ENCODE measurements around the gene GLRX5. TPM values are rescaled to one million over a fixed set of nuclear protein-coding genes. Genes with fewer than 3 reads are reported as not detected.

The GLRX5 gene
- total RNA-seq, 2 experiments from 2014 or later, result 36.4 to 48.5 TPM

DNA sequence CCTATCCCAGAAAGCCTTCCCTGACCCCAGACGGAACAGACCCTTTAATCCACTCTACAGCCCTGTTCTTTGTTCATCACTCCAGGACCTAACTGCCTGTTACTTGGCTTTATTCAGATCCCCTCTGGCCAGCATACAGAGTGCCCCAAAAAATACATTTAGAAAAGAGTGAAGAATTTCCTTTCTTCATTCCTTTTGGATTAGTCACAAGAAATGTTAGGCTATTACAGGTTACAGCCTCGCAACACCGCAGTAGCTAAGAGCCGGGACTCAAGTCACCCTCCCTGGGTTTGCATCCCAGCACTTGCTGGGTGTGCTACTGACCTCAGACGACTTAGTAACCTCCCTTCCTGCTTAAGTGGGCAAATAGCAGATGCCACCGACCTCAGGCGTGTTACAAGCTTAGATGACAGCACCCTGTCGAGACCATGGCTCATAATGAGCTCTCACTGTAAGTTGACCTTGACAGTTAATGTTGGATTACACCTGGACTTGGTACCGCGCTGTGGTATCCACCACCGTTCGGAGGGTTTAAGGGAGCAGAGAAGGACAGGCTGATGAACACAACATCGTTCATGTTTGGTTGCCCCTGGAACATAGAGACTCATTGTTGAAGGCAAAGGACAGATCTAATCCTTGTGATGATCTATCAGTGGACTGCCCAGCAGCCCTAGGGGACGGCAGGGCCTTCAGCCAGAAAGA, 12.9 kb downstream of the GLRX5 start:
- CTCF ChIA-PET, result interaction anchor here (1.5 to 1.6 kb wide), 3 partner anchors 9 to 12 kb away, joined by 3 to 5 read pairs (median 3); no protein-coding TSS in a partner anchor
- Mint-ChIP-seq H3K27ac (no peak overlapping the region), H3K9me3 (ENCODE audit: low read depth) (no peaks in the 10 kb centered on the region)

GRCh38 chr14:95548328-95548929, 13.6 kb downstream of the GLRX5 start:
- Mint-ChIP-seq H3K27ac (no peak overlapping the region), H3K4me1 (no peaks in the 10 kb centered on the region), H3K4me3 (no peak overlapping the region), H3K36me3 (peaks cover 3% of the 10 kb centered on the region), H3K9me3 (ENCODE audit: low read depth) (no peaks in the 10 kb centered on the region), H3K27me3 (no peaks in the 10 kb centered on the region)
- DNase-seq (no peak), ATAC-seq (no peak)
- CTCF ChIA-PET, result interaction anchor here (1.5 to 1.6 kb wide), 2 partner anchors 9 to 11 kb away, joined by 3 read pairs; no protein-coding TSS in a partner anchor

More for the DNA sequence above, 12.9 kb downstream of the GLRX5 start:
- DNase-seq (no peak), ATAC-seq (no peak)
- H3K4me1 Mint-ChIP-seq, result no peaks in the 10 kb centered on the region
- no peak overlapping the region for H3K4me3 Mint-ChIP-seq
- peaks cover 3% of the 10 kb centered on the region for H3K36me3 Mint-ChIP-seq
- no peaks in the 10 kb centered on the region for H3K27me3 Mint-ChIP-seq

GRCh38 chr14:95549656-95550585, 15.1 kb downstream of the GLRX5 start:
- no peaks in the 10 kb centered on the region for H3K27me3 Mint-ChIP-seq
- no peak for ATAC-seq
- no peaks in the 10 kb centered on the region for H3K4me1 Mint-ChIP-seq
- DNase-seq, result no peak
- CTCF ChIA-PET, result no interaction called here
- H3K9me3 Mint-ChIP-seq (ENCODE audit: low read depth), result no peaks in the 10 kb centered on the region
- no peak overlapping the region for H3K4me3 Mint-ChIP-seq
- H3K36me3 Mint-ChIP-seq, result no peaks in the 10 kb centered on the region
- H3K27ac Mint-ChIP-seq, result no peak overlapping the region

DNA sequence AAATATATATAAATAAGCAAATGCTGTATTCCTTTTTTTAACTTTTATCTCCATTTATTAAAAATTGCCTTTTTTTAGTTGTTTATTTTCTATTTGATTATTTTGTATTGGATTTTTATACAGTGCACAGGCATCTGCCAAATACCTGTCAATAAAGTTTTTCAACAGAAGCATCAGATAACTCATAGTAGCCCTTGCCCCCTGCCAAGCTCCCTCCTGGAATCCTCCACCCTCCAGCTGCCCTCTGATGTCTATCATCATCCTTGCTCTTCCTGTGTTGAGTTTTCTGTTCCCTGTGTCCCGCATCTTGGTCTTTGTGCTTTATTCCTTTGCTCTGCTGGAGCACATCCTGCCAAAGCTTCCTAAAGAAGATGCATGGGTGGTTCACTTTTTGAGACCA, 16.6 kb downstream of the GLRX5 start:
- no peaks in the 10 kb centered on the region for H3K4me1 Mint-ChIP-seq
- H3K27ac Mint-ChIP-seq, result no peak overlapping the region
- CTCF ChIA-PET, result no interaction called here
- H3K27me3 Mint-ChIP-seq, result no peaks in the 10 kb centered on the region
- no peak for ATAC-seq
- no peaks in the 10 kb centered on the region for H3K9me3 Mint-ChIP-seq (ENCODE audit: low read depth)
- no peaks in the 10 kb centered on the region for H3K36me3 Mint-ChIP-seq
- DNase-seq, result no peak
- H3K4me3 Mint-ChIP-seq, result no peak overlapping the region

DNA sequence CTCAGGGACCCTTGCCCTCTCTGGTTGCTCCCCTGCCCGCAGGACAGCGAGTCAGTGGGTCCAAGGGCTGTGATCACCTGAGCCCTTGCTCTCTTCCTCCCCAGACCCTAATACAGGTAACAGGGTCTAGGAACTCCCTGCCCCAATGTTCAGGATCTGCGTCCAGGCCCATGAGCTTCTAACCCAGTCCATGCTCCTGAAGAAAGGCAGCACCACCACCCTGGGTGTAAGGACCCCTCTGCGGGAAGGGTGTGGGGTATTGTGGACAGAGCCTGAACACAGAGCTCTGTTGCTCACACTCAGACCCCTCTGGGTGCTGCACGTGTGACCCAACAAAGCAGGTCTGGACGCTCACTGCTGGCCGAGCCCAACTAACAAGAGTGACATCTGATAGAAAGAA, 18.3 kb downstream of the GLRX5 start:
- CTCF ChIA-PET, result no interaction called here
- Mint-ChIP-seq H3K27ac (no peak overlapping the region), H3K9me3 (ENCODE audit: low read depth) (no peaks in the 10 kb centered on the region), H3K4me3 (no peak overlapping the region), H3K27me3 (no peaks in the 10 kb centered on the region), H3K4me1 (no peaks in the 10 kb centered on the region), H3K36me3 (no peaks in the 10 kb centered on the region)
- no peak for ATAC-seq
- DNase-seq, result no peak

- no peak for DNase-seq
- Mint-ChIP-seq H3K9me3 (ENCODE audit: low read depth) (no peaks in the 10 kb centered on the region), H3K27ac (no peak overlapping the region), H3K4me1 (no peaks in the 10 kb centered on the region), H3K36me3 (no peaks in the 10 kb centered on the region), H3K4me3 (no peak overlapping the region), H3K27me3 (no peaks in the 10 kb centered on the region)
- no peak for ATAC-seq
- CTCF ChIA-PET, result no interaction called here
Observed at GRCh38 chr14:95555053-95555452, 20.2 kb downstream of the GLRX5 start.

DNA sequence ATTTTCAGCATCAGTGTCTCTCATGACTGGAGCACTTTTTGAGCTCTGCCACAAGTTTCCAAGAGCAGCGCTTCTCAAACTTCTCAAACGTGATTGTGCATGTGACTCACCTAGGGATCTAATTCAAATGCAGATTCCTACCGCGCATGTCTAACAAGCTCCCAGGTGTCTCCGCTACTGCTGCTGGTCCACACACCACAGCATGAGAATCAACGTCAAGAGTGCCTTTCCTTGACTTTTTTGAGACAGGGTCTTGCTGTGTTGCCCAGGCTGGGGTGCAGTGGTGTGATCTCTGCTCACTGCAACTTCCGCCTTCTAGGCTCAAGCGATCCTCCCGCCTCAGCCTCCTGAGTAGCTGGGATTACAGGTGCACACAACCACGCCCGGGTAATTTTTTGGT, 22.4 kb downstream of the GLRX5 start:
- ATAC-seq (no peak), DNase-seq (no peak)
- no peaks in the 10 kb centered on the region for H3K9me3 Mint-ChIP-seq (ENCODE audit: low read depth)
- CTCF ChIA-PET, result interaction anchor here (0.8 to 1.0 kb wide), 2 partner anchors 10 to 23 kb away, joined by 3 read pairs; partner anchors contain the start of gene GLRX5
- peaks cover 7% of the 10 kb centered on the region for H3K27me3 Mint-ChIP-seq
- H3K36me3 Mint-ChIP-seq, result no peaks in the 10 kb centered on the region
- no peak overlapping the region for H3K4me3 Mint-ChIP-seq
- H3K27ac Mint-ChIP-seq, result no peak overlapping the region
- H3K4me1 Mint-ChIP-seq, result peaks cover 3% of the 10 kb centered on the region

DNA sequence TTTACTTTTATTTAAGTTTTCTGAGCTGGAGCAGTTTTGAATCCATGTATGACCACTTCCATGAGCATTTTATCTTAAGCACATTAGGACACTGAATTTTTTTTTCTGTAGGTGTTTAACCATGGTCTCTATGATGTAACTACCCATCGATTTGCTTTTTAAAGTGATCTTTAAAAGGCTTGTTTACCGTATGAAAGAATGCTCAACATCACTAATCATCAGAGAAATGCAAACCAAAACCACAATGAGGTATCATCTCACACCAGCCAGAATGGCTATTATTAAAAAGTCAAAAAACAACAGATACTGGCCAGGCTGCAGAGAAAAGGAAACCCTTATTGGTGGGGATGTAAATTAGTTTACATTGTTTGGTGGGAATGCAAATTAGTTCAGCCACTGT, 23.0 kb downstream of the GLRX5 start:
- CTCF ChIA-PET, result no interaction called here
- ATAC-seq, result no peak
- DNase-seq, result no peak
- Mint-ChIP-seq H3K4me3 (no peak overlapping the region), H3K4me1 (peaks cover 3% of the 10 kb centered on the region), H3K27ac (no peak overlapping the region), H3K9me3 (ENCODE audit: low read depth) (no peaks in the 10 kb centered on the region), H3K36me3 (no peaks in the 10 kb centered on the region), H3K27me3 (peaks cover 7% of the 10 kb centered on the region)

- ATAC-seq, result no peak
Observed at GRCh38 chr14:95559203-95559602, 24.4 kb downstream of the GLRX5 start.

DNA sequence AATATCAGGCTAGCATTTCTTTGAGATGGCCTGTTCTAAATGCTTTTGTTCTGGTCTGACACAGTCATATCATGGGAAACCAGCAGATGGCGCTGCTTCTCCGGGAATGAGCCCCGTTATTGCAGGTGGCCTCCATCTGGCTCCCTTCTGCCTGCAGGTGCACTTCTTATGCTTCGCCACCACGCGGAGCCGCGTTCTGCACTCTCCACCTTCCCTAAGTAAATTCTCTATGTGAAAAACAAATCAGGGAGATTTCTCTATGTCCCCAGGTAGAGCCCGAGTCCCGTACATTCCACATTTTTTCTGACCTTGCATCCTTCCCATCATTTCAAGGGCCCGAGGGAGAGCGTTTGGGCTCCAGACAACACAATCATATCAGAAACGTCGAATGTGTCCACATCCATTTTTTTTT, 26.2 kb downstream of the GLRX5 start:
- peak; percentile 89 for DNase-seq
- CTCF ChIA-PET, result interaction anchor here (0.8 to 3.0 kb wide), 5 partner anchors 10 to 219 kb away, joined by 3 to 17 read pairs (median 7); no protein-coding TSS in a partner anchor
- ATAC-seq, result peak; percentile 98
- H3K27ac Mint-ChIP-seq, result no peak overlapping the region
- H3K9me3 Mint-ChIP-seq (ENCODE audit: low read depth), result no peaks in the 10 kb centered on the region
- H3K4me3 Mint-ChIP-seq, result no peak overlapping the region
- peaks cover 3% of the 10 kb centered on the region for H3K4me1 Mint-ChIP-seq
- peaks cover 7% of the 10 kb centered on the region for H3K27me3 Mint-ChIP-seq
- H3K36me3 Mint-ChIP-seq, result no peaks in the 10 kb centered on the region

More at GRCh38 chr14:95559203-95559602, 24.4 kb downstream of the GLRX5 start:
- Mint-ChIP-seq H3K9me3 (ENCODE audit: low read depth) (no peaks in the 10 kb centered on the region), H3K4me3 (no peak overlapping the region), H3K36me3 (no peaks in the 10 kb centered on the region), H3K27ac (no peak overlapping the region), H3K4me1 (peaks cover 3% of the 10 kb centered on the region), H3K27me3 (peaks cover 7% of the 10 kb centered on the region)
- no peak for DNase-seq
- CTCF ChIA-PET, result interaction anchor here (0.7 to 2.1 kb wide), 7 partner anchors 11 to 215 kb away, joined by 3 to 17 read pairs (median 4); no protein-coding TSS in a partner anchor

- Mint-ChIP-seq H3K9me3 (ENCODE audit: low read depth) (no peaks in the 10 kb centered on the region), H3K4me3 (no peak overlapping the region), H3K27ac (no peak overlapping the region), H3K27me3 (peaks cover 9% of the 10 kb centered on the region), H3K36me3 (no peaks in the 10 kb centered on the region), H3K4me1 (peaks cover 3% of the 10 kb centered on the region)
- no peak for DNase-seq
- CTCF ChIA-PET, result interaction anchor here (1.2 to 3.0 kb wide), 4 partner anchors 13 to 431 kb away, joined by 3 to 13 read pairs (median 3); no protein-coding TSS in a partner anchor
- no peak for ATAC-seq
Observed at GRCh38 chr14:95562892-95563685, 28.2 kb downstream of the GLRX5 start.

DNA sequence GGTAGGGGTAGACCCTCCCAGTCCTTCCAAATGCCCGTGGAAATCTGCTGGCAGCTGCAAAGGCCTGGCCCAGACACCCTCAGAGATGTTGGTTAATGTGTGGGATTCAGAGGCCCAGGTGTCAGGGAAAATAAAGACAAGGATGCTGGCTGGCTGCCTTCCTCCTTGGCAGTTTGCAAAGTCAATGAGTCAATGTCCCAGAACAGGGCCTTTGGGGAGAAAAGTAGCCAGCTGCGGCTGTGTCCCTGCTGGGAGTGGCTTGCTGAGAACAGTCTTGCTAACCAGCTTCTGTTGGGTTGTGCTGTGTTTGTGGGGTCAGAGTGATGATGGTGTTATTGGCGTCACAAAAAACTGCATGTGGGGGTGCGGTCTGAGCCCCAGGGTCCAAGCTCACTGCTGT, 29.2 kb downstream of the GLRX5 start:
- Mint-ChIP-seq H3K4me3 (no peak overlapping the region), H3K36me3 (no peaks in the 10 kb centered on the region), H3K9me3 (ENCODE audit: low read depth) (no peaks in the 10 kb centered on the region), H3K4me1 (peaks cover 3% of the 10 kb centered on the region), H3K27me3 (peaks cover 14% of the 10 kb centered on the region), H3K27ac (no peak overlapping the region)
- no peak for DNase-seq
- CTCF ChIA-PET, result interaction anchor here (0.8 kb wide), 1 partner anchor 122 kb away, joined by 3 read pairs; no protein-coding TSS in a partner anchor
- no peak for ATAC-seq

Data from activated CD8-positive, alpha-beta memory T cell treated with anti-CD3 and anti-CD28 coated beads, Interleukin-2, amount 10 ng/mL, durations not matched to agents 7 days and 5 days (primary cell).